IPS DF 6.9 (cell line): ENCODE results near the gene ELF2.
"Not testable (repeated sequence)": the region's sequence is repeated elsewhere in the genome, so short reads cannot be mapped to it uniquely, and the experiment has no call there.

ENCODE experiments used
- DNase-seq: peaks from one replicate; pipeline ENCODE4 v3.0.0-alpha.2; 2013; ENCODE audit warnings: low read depth, low spot score
- H3K27ac ChIP-seq: one replicate; pipeline ENCODE4 v1.5.1; 2013; ENCODE audit warnings: low read length, control low read depth
- H3K27me3 ChIP-seq: 2 replicates; pipeline ENCODE4 v1.6.1; 2013; ENCODE audit warnings: mild to moderate bottlenecking, low read length; ENCODE audit not compliant: control insufficient read depth, insufficient read depth
- H3K36me3 ChIP-seq: 2 replicates; pipeline ENCODE4 v1.6.1; 2013; ENCODE audit warnings: low read length; ENCODE audit not compliant: control insufficient read depth, insufficient read depth
- H3K4me1 ChIP-seq: 2 replicates; pipeline ENCODE4 v1.6.1; 2013; ENCODE audit warnings: low read length; ENCODE audit not compliant: control insufficient read depth, insufficient read depth
- H3K4me3 ChIP-seq: 2 replicates; pipeline ENCODE4 v1.5.1; 2013; ENCODE audit warnings: mild to moderate bottlenecking, low read length
- H3K9me3 ChIP-seq: 2 replicates; pipeline ENCODE4 v1.6.1; 2013; ENCODE audit warnings: low read length, inconsistent platforms; ENCODE audit not compliant: control insufficient read depth, insufficient read depth
- WGBS: extraction: QIAGEN DNeasy Blood & Tissue Kit; methylation state at CpG from one replicate; pipeline ENCODE4 v1.1.7; 2013; ENCODE audit warnings: mixed read lengths, missing lambda C conversion rate; ENCODE audit not compliant: insufficient read length, insufficient coverage; 5-methylcytosine and 5-hydroxymethylcytosine counted together

ELF2 gene

DNA sequence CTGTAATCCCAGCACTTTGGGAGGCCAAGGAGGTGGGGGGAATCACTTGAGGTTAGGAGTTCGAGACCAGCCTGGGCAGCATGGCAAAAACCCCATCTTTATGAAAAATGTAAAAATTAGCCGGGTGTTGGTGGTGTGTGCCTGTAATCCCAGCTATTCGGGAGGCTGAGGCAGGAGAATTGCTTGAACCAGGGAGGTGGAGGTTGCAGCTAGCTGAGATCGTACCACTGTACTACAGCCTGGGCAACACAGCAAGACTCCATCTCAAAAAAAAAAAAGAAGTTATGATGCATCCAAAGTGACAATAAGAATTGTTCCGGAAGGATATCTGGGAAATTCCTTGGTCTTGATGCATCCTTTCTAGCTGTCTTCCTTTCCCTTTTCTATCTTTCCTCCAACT lies 154.2 kb downstream of the ELF2 start:
- no CpG with 5 or more reads among the region's 5 CpGs for WGBS
- H3K36me3 ChIP-seq, result no peaks in the 10 kb centered on the region; the same call in 1 of the 2 replicates
- no peak for DNase-seq
- H3K27me3 ChIP-seq, result no peaks in the 10 kb centered on the region
- H3K27ac ChIP-seq, result no peak overlapping the region
- H3K9me3 ChIP-seq, result no peaks in the 10 kb centered on the region
- H3K4me3 ChIP-seq, result no peak overlapping the region
- peaks cover 5% of the 10 kb centered on the region; the same call in 1 of the 2 replicates for H3K4me1 ChIP-seq

DNA sequence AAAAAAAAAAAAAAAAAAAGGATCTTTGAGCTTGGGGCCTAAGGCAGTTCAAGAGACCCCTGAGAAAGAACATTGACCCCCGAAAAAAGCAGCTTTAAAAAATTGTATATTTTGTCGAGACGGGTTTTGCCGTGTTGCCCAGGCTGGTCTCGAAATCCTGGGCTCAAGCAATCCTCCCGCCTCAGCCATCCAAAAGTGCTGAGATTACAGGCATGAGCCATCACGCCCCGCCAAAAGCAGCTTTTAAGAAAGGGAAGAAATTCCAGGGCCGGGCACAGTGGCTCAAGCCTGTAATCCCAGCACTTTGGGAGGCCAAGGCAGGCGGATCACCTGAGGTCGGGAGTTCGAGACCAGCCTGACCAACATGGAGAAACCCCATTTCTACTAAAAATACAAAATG lies 155.9 kb downstream of the ELF2 start:
- not testable (repeated sequence) for H3K4me3 ChIP-seq, H3K27me3 ChIP-seq, H3K9me3 ChIP-seq, DNase-seq, H3K27ac ChIP-seq, H3K4me1 ChIP-seq, H3K36me3 ChIP-seq
- WGBS, result no CpG with 5 or more reads among the region's 12 CpGs

DNA sequence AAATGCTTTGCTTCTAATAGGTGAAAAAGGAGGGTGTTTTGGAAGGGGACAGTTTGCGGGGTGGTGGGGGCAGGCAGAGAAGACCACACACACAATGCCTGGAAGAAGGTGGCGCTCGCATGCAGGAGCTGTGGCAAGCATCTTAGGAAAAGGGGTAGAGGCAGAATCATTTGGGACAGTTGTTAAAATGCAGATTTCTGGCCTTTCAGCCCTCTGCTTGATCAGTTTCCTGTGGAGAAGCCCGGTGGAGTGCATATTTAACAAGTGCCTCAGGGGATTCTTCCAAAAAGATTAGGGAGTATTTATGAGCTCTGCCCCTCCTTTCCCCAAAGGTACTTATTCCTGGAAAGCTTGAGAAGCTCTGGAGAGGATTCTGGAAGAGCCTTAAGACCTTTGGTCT lies 156.6 kb downstream of the ELF2 start:
- no peak overlapping the region for H3K4me3 ChIP-seq
- H3K4me1 ChIP-seq, result peaks cover 5% of the 10 kb centered on the region; the same call in 1 of the 2 replicates
- no peaks in the 10 kb centered on the region; the same call in 1 of the 2 replicates for H3K36me3 ChIP-seq
- H3K27me3 ChIP-seq, result no peaks in the 10 kb centered on the region
- no peaks in the 10 kb centered on the region for H3K9me3 ChIP-seq
- no CpG with 5 or more reads among the region's 4 CpGs for WGBS
- peak; percentile 60 for DNase-seq
- H3K27ac ChIP-seq, result no peak overlapping the region

DNA sequence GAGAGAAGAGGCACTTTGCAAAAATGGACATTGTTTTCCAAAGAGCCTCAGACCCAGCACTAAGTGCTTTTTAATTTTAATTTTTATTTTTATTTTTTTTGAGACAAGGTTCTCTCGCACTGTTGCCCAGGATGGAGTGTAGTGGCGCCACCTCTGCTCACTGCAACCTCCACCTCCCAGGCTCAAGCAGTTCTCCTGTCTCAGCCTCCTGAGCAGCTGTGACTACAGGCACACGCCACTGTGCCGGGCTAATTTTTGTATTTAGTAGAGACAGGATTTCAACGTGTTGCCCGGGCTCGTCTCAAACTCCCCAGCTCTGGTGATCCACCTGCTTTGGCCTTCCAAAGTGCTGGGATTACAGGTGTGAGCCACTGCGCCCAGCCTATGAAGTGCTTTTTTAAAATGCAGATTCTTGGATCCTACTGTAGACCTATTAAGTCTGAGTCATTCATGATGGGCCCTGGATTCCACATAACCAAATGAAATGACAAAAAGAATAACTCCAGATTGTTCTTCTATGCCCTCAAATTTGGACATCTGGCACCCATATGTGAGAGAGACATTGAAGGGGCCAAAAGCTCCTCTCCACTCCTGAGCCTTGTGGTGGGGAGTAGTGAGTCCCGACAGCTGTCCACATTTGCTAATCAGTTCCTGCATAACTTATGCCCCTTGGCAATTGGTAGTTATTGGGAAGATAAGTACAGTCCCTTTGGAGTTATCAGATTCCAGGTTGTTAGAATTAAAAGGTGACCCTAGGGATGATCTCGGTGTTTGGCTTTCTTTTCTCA lies 157.9 kb downstream of the ELF2 start:
- peaks cover 3% of the 10 kb centered on the region; the same call in 1 of the 2 replicates for H3K4me1 ChIP-seq
- no peak overlapping the region for H3K4me3 ChIP-seq
- H3K27me3 ChIP-seq, result no peaks in the 10 kb centered on the region
- H3K36me3 ChIP-seq, result no peaks in the 10 kb centered on the region; the same call in 1 of the 2 replicates
- WGBS, result no CpG with 5 or more reads among the region's 10 CpGs
- no peaks in the 10 kb centered on the region for H3K9me3 ChIP-seq
- no peak overlapping the region for H3K27ac ChIP-seq
- no peak for DNase-seq

DNA sequence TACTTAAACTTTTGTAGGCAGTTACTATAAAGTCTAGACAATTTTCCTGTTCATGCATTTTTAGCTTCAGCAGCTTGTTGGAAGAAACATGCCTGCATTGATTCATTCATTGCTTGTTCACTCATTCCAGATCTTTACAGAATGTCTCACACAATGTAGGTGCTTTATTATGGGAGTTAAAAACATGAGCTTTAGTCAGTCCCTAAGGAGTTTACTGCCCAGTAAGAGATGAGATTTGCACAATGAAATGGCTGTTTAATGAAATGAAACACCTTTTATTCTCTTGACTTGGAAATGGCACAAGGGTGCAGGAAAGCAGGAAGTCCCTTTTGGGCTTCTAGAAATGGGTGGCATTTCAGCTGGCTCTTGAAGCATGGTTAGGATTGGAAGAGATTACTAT lies 158.5 kb downstream of the ELF2 start:
- Histone ChIP-seq H3K27ac (no peak overlapping the region), H3K4me1 (peaks cover 4% of the 10 kb centered on the region; the same call in 1 of the 2 replicates), H3K27me3 (no peaks in the 10 kb centered on the region), H3K9me3 (no peaks in the 10 kb centered on the region), H3K4me3 (no peak overlapping the region), H3K36me3 (no peaks in the 10 kb centered on the region)
- DNase-seq, result no peak

DNA sequence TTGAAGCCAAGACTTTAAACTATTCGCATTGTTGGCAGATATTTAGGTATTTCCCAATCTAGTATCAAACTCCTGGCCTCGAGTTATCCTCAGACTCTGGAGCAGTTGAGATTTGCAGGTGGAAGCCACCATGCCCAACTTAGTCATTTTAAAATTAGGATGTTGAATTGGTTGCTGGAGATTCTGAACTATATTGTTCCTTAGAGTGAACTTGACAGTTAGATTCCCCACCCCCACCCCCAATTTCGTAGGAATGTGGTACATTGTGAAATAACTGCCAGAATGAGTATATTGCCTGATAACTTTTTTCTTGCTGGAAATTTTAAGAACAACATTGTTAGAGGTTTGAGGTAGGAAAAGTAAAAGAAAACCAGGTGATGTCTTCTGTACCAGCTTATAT lies 159.2 kb downstream of the ELF2 start:
- Histone ChIP-seq H3K9me3 (no peaks in the 10 kb centered on the region), H3K4me3 (no peak overlapping the region), H3K4me1 (peaks cover 4% of the 10 kb centered on the region; the same call in 1 of the 2 replicates), H3K27ac (no peak overlapping the region), H3K36me3 (no peaks in the 10 kb centered on the region), H3K27me3 (no peaks in the 10 kb centered on the region)
- no peak for DNase-seq
- no CpG with 5 or more reads among the region's 3 CpGs for whole genome bisulfite sequencing

DNA sequence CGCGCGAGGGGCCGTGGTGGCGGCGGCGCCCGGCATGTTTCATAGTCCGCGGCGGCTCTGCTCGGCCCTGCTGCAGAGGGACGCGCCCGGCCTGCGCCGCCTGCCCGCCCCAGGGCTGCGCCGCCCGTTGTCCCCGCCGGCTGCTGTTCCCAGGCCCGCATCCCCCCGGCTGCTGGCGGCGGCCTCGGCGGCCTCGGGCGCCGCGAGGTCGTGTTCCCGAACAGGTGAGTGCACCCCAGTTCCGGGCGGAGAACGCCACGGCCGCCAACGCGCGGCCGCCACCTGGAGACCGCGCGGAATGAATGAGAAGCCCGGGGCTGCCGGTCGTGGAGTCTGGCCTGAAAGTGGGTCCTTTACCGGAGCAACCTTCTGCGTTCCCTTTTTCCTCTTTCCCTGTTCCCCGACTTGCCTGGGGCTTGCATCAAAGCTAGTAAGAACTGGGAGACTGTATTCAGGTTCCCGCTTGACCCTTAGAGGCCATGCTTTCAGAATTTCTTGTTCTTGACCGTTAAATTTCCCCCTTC lies 161.0 kb downstream of the ELF2 start:
- H3K27me3 ChIP-seq, result no peaks in the 10 kb centered on the region
- no peak for DNase-seq
- no peaks in the 10 kb centered on the region for H3K36me3 ChIP-seq
- H3K9me3 ChIP-seq, result no peaks in the 10 kb centered on the region
- WGBS, result no CpG with 5 or more reads among the region's 55 CpGs
- H3K4me3 ChIP-seq, result peak overlapping the region; percentile 75
- H3K4me1 ChIP-seq, result peaks cover 4% of the 10 kb centered on the region; the same call in 1 of the 2 replicates
- H3K27ac ChIP-seq, result no peak overlapping the region

DNA sequence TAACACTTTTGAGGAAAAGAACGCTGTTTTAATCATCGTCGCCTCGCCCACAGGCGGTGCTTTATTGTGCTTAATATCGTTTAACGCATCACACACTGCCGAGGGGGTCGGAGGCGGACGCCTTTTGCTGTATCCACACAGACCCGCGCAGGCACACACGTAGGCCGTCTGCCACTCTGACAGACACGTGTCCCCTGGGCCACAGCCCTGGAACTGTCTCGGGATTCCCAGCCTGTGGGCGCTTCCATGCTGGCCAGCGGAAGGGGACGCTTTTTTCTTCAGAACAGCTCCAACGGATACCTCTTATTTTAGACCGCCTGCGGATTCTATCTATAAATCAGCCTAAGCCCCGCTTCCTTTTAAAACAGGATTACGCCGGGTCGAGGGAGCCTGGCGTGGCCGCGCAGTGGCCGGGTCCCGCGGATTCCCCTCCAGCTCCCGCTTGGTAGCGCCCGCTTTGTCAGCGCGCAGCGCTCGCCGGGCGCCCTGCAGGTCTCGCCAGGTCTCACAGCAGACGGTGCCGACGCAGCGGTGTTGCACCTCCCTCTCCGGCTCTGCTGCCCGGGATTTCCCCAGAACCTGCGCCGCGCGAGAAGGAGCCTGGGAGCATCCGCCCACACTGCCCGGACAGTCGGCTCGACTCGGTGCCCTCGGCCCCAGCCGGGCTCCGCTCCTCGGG lies 161.6 kb downstream of the ELF2 start, which contains the start of gene NOCT:
Gene NOCT, plus strand, starts transcription at position 513 of the 679 bp plus-strand sequence. CDS start 201 bp downstream, outside the sequence.
- Histone ChIP-seq H3K36me3 (no peaks in the 10 kb centered on the region), H3K4me3 (peak within 1 kb of the TSS; percentile 75), H3K4me1 (peaks cover 4% of the 10 kb centered on the region; the same call in 1 of the 2 replicates), H3K27me3 (no peaks in the 10 kb centered on the region), H3K27ac (no peak within 1 kb of the TSS), H3K9me3 (no peaks in the 10 kb centered on the region)
- peak; percentile 57 for DNase-seq
- WGBS, result no CpG with 5 or more reads among the region's 62 CpGs

DNA sequence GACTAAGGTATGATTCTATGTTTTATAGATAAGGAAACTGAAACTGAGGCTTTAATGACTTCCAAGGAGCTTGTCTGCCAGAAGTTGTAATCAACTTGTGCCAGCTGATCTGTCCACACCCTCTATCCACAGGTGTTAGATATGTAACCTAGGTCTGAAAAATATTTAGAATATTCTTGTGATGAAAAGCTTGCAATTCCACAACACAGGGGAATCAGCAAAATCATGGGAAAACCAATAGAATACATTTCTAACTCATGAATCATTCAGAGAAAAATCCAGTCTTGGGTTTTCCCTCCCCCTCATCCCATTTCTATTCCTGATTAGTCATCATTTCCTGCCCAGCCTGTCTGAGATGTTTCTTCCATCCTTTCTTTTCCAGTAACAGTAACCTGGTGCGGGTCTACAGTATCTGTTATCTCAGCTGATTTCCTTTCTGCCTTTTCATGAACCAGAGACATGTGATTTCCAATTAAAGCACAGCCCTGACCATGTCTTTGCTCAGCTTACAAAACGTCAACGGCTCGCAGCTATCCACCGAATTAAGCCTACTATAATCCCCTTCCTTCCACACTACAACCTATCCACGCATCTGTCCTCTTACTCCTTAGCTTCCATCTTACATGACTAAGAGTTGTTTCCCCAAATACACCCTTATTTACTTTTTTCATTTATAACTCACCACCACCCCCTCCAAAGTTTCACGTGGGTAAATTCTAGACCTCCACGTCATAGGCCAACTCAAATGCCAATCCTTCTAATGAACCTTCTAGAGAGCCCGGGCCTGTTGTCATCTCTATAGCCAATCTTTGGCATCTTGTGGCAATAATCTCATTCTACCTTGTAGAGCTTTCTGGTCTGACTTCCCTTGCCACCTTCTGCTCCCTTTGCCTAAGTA lies 162.4 kb downstream of the ELF2 start:
- 100% methylated on average over 3 of the region's 9 CpGs for WGBS
- Histone ChIP-seq H3K4me3 (peak overlapping the region; percentile 75; the same call in 1 of the 2 replicates), H3K4me1 (peaks cover 2% of the 10 kb centered on the region; the same call in 1 of the 2 replicates), H3K27me3 (no peaks in the 10 kb centered on the region), H3K36me3 (no peaks in the 10 kb centered on the region), H3K27ac (no peak overlapping the region), H3K9me3 (no peaks in the 10 kb centered on the region)
- no peak for DNase-seq
